Lung (tissue), 12 donors: ENCODE data around the gene TNFSF4. TPM values are rescaled to one million over a fixed set of nuclear protein-coding genes. Genes with fewer than 3 reads are reported as not detected.
A peak's percentile ranks its signal among the peaks of the same experiment; 100 is the strongest.

Experiments used
- ATAC-seq: fragments of 200-7000 bp; cut with Tn5 transposase; one replicate; pipeline ENCODE4 v1.9.1; 2020; ENCODE audit warnings: moderate number of reproducible peaks; ENCODE audit not compliant: insufficient read depth, low FRiP score
- DNase-seq, 3 donors: peaks; one replicate each; pipeline ENCODE4 v3.0.0-alpha.2; 2013 to 2017
- H3K27ac ChIP-seq, 2 donors: one replicate each; pipeline ENCODE4 v1.5.1; 2013; ENCODE audit warnings: mild to moderate bottlenecking in 2 of 2, moderate library complexity in 2 of 2, control low read depth in 1 of 2, inconsistent platforms in 1 of 2, low read depth in 1 of 2, low read length in 1 of 2
- H3K27me3 ChIP-seq, 3 donors: one replicate each; pipeline ENCODE4 v1.5.1; 2013; ENCODE audit warnings: low read length in 2 of 3; ENCODE audit not compliant: control insufficient read depth in 3 of 3, insufficient read depth in 3 of 3
- H3K36me3 ChIP-seq, 4 donors: one replicate each; pipeline ENCODE4 v1.5.1; 2013; ENCODE audit warnings: low read length in 4 of 4, mild to moderate bottlenecking in 1 of 4, moderate library complexity in 1 of 4; ENCODE audit not compliant: control insufficient read depth in 4 of 4, insufficient read depth in 4 of 4
- H3K4me1 ChIP-seq, 5 donors: one replicate each; pipeline ENCODE4 v1.5.1; 2013; ENCODE audit warnings: low read length in 5 of 5, mild to moderate bottlenecking in 2 of 5, moderate library complexity in 1 of 5; ENCODE audit not compliant: control insufficient read depth in 5 of 5, insufficient read depth in 5 of 5
- H3K4me3 ChIP-seq: one replicate; pipeline ENCODE4 v1.5.1; 2013; ENCODE audit warnings: mild to moderate bottlenecking, control low read depth, moderate library complexity
- H3K9ac ChIP-seq, 2 donors: one replicate each; pipeline ENCODE4 v1.5.1; 2013; ENCODE audit warnings: low read length in 2 of 2, control low read depth in 1 of 2; ENCODE audit not compliant: insufficient read depth in 1 of 2
- H3K9me3 ChIP-seq, 4 donors: one replicate each; pipeline ENCODE4 v1.5.1; 2013; ENCODE audit warnings: low read length in 3 of 4, mild to moderate bottlenecking in 1 of 4, moderate library complexity in 1 of 4; ENCODE audit not compliant: control insufficient read depth in 4 of 4, insufficient read depth in 3 of 4
- CTCF ChIP-seq: IDR thresholded peaks from 2 replicates; pipeline ENCODE4 v1.5.1; 2012; ENCODE audit warnings: mild to moderate bottlenecking; ENCODE audit errors: control extremely low read depth, extremely low read depth
- WGBS, 2 donors: extraction: QIAGEN DNeasy Blood & Tissue Kit; methylation state at CpG; one replicate each; pipeline ENCODE4 v1.1.7; 2013; 5-methylcytosine and 5-hydroxymethylcytosine counted together
- polyA plus RNA-seq, 2 donors: library from polyadenylated mRNA; stranded (reverse); fragments of 200-250 nt; gene quantifications; one replicate each; pipeline ENCODE4 v1.2.1, GENCODE V29; 2013
- total RNA-seq, 2 donors: library from RNA; depleted of rRNA in 1 of 2; stranded (reverse); fragments of >200 nt in 1 of 2; gene quantifications; one replicate each; pipeline ENCODE4 v1.2.1, GENCODE V29; 2014 to 2021
- donor health status: control.
- donor health status: control.
- donor health status: Bipolar disorder and iron deficiency.
- donor health status: healthy.
- donor health status: DM: yes; HTN: yes; CAD: no.

Gene TNFSF4
- total and polyA plus RNA-seq, 4 donors: 0.59 to 2.5 (median 1.1) TPM

GRCh38 chr1:173204693-173205092, 2.4 kb downstream of the TNFSF4 start:
- H3K9me3 ChIP-seq: no peaks in the 10 kb centered on the region
- no peak overlapping the region for H3K9ac ChIP-seq
- peaks cover 2 to 33% (median 13%) of the 10 kb centered on the region in 5 donors for H3K4me1 ChIP-seq
- no peaks in the 10 kb centered on the region for H3K27me3 ChIP-seq
- 54 to 66% methylated on average over 1 of the region's 1 CpG for WGBS, 2 donors
- DNase-seq (no peak), ATAC-seq (no peak)
- no peak overlapping the region for H3K4me3 ChIP-seq
- H3K27ac ChIP-seq: no peak overlapping the region
- H3K36me3 ChIP-seq: no peaks in the 10 kb centered on the region
- no peak for TF ChIP-seq CTCF

GRCh38 chr1:173202424-173203145, 4.5 kb downstream of the TNFSF4 start:
- Histone ChIP-seq H3K27me3 (no peaks in the 10 kb centered on the region), H3K27ac (no peak overlapping the region), H3K9ac (no peak overlapping the region), H3K36me3 (no peaks in the 10 kb centered on the region), H3K4me3 (no peak overlapping the region), H3K9me3 (no peaks in the 10 kb centered on the region), H3K4me1 (peaks cover 2 to 24% (median 9%) of the 10 kb centered on the region in 5 donors)
- 8 to 17% methylated on average over 5 of the region's 5 CpGs for WGBS, 2 donors
- TF ChIP-seq CTCF: peak; percentile 70
- DNase-seq: peak; percentile 22 to 91 (median 84)
- no peak for ATAC-seq

GRCh38 chr1:173201969-173202368, 5.2 kb downstream of the TNFSF4 start:
- DNase-seq (no peak), ATAC-seq (no peak)
- Histone ChIP-seq H3K9ac (no peak overlapping the region), H3K36me3 (no peaks in the 10 kb centered on the region), H3K4me3 (no peak overlapping the region), H3K9me3 (no peaks in the 10 kb centered on the region), H3K4me1 (peaks cover 2 to 18% (median 9%) of the 10 kb centered on the region in 5 donors), H3K27me3 (no peaks in the 10 kb centered on the region), H3K27ac (no peak overlapping the region)
- no peak for TF ChIP-seq CTCF
- WGBS, 2 donors: 30 to 58% methylated on average over 1 of the region's 1 CpG

GRCh38 chr1:173195596-173196088, 11.5 kb downstream of the TNFSF4 start:
- Histone ChIP-seq H3K36me3 (no peaks in the 10 kb centered on the region), H3K9me3 (no peaks in the 10 kb centered on the region), H3K27ac (no peak overlapping the region), H3K27me3 (no peaks in the 10 kb centered on the region), H3K9ac (no peak overlapping the region), H3K4me1 (peaks cover 0 to 6% (median under 1%) of the 10 kb centered on the region in 5 donors), H3K4me3 (no peak overlapping the region)
- no peak for ATAC-seq
- no peak for TF ChIP-seq CTCF
- WGBS, 2 donors: 76 to 83% methylated on average over 5 of the region's 5 CpGs
- DNase-seq: no peak
